Mesenchymal stem cell (in vitro differentiated cells and primary cell): ENCODE data around the gene CENPP.
"Not testable (repeated sequence)": the region's sequence is repeated elsewhere in the genome, so short reads cannot be mapped to it uniquely, and the experiment has no call there.

ENCODE experiments used
- DNase-seq: peaks from one replicate; pipeline ENCODE4 v3.0.0-alpha.2; 2013
- H2AFZ ChIP-seq: one replicate; pipeline ENCODE4 v1.6.1; 2013; ENCODE audit warnings: low read depth, mild to moderate bottlenecking, control low read depth, inconsistent platforms, low read length, moderate library complexity
- H2AK5ac ChIP-seq: 2 replicates; pipeline ENCODE4 v1.6.1; 2013; ENCODE audit warnings: low read length, moderate library complexity, mild to moderate bottlenecking, inconsistent platforms; ENCODE audit not compliant: severe bottlenecking
- H2BK120ac ChIP-seq: one replicate; pipeline ENCODE4 v1.6.1; 2013; ENCODE audit warnings: low read depth, mild to moderate bottlenecking, inconsistent platforms, low read length, moderate library complexity
- H2BK12ac ChIP-seq, 2 experiments: one replicate each; pipeline ENCODE4 v1.6.1; 2013; ENCODE audit warnings: inconsistent platforms in 2 of 2, low read length in 2 of 2, mild to moderate bottlenecking in 2 of 2, moderate library complexity in 2 of 2, control low read depth in 1 of 2
- H2BK15ac ChIP-seq: one replicate; pipeline ENCODE4 v1.6.1; 2013; ENCODE audit warnings: mild to moderate bottlenecking, low read depth, inconsistent platforms; ENCODE audit not compliant: poor library complexity, severe bottlenecking
- H2BK5ac ChIP-seq: 2 replicates; pipeline ENCODE4 v1.6.1; 2013; ENCODE audit warnings: low read depth, mild to moderate bottlenecking, low read length, control low read depth, inconsistent platforms; ENCODE audit not compliant: poor library complexity, severe bottlenecking
- H3K14ac ChIP-seq, 2 experiments: one replicate each; pipeline ENCODE4 v1.6.1; 2013; ENCODE audit warnings: inconsistent platforms in 2 of 2, low read length in 2 of 2, control low read depth in 1 of 2, mild to moderate bottlenecking in 1 of 2, moderate library complexity in 1 of 2
- H3K18ac ChIP-seq, 2 experiments: one replicate each; pipeline ENCODE4 v1.6.1; 2013; ENCODE audit warnings: inconsistent platforms in 2 of 2, low read length in 2 of 2, control low read depth in 1 of 2, low read depth in 1 of 2, mild to moderate bottlenecking in 1 of 2
- H3K23ac ChIP-seq, 2 experiments: one replicate each; pipeline ENCODE4 v1.6.1; 2013; ENCODE audit warnings: inconsistent platforms in 2 of 2, low read length in 2 of 2, mild to moderate bottlenecking in 2 of 2, moderate library complexity in 2 of 2, control low read depth in 1 of 2
- H3K27ac ChIP-seq: 2 replicates; pipeline ENCODE4 v1.5.1; 2013; ENCODE audit warnings: mild to moderate bottlenecking, moderate library complexity, low read length, control low read depth, inconsistent platforms; ENCODE audit not compliant: poor library complexity, severe bottlenecking
- H3K27me3 ChIP-seq, 2 experiments: 2 replicates each; pipeline versions ENCODE4 v1.6.1 to v1.7.0; 2013; ENCODE audit warnings: low read length in 2 of 2, mild to moderate bottlenecking in 2 of 2, moderate library complexity in 2 of 2, control low read depth in 1 of 2, inconsistent platforms in 1 of 2; ENCODE audit not compliant: control insufficient read depth in 1 of 2, insufficient read depth in 1 of 2
- H3K36me3 ChIP-seq, 2 experiments: 2 replicates each; pipeline versions ENCODE4 v1.6.1 to v1.7.0; 2013; ENCODE audit warnings: low read length in 2 of 2, control low read depth in 1 of 2, inconsistent platforms in 1 of 2, low read depth in 1 of 2, mild to moderate bottlenecking in 1 of 2; ENCODE audit not compliant: insufficient read depth in 2 of 2, control insufficient read depth in 1 of 2
- H3K4ac ChIP-seq, 2 experiments: one replicate each; pipeline ENCODE4 v1.6.1; 2013; ENCODE audit warnings: inconsistent platforms in 2 of 2, low read length in 2 of 2, mild to moderate bottlenecking in 2 of 2, moderate library complexity in 2 of 2, control low read depth in 1 of 2, low read depth in 1 of 2
- H3K4me1 ChIP-seq: 2 replicates; pipeline ENCODE4 v1.6.1; 2013; ENCODE audit warnings: low read depth, low read length, control low read depth; ENCODE audit not compliant: control insufficient read depth, insufficient read depth
- H3K4me2 ChIP-seq: 2 replicates; pipeline ENCODE4 v1.6.1; 2013; ENCODE audit warnings: low read length, mild to moderate bottlenecking, inconsistent platforms; ENCODE audit not compliant: poor library complexity, severe bottlenecking
- H3K4me3 ChIP-seq, 2 experiments: 2 replicates each; pipeline versions ENCODE4 v1.5.1 to v1.7.0; 2013; ENCODE audit warnings: low read length in 2 of 2, mild to moderate bottlenecking in 2 of 2, control low read depth in 1 of 2, low read depth in 1 of 2; ENCODE audit not compliant: insufficient read depth in 1 of 2
- H3K79me1 ChIP-seq: replicated peaks from 2 replicates; pipeline ENCODE4 v1.6.1; 2013; ENCODE audit warnings: mild to moderate bottlenecking, control low read depth, low read length, inconsistent platforms; ENCODE audit not compliant: poor library complexity, severe bottlenecking
- H3K9ac ChIP-seq: 2 replicates; pipeline ENCODE4 v1.7.0; 2013; ENCODE audit warnings: mild to moderate bottlenecking, low read length, moderate library complexity
- H3K9me3 ChIP-seq: 2 replicates; pipeline ENCODE4 v1.7.0; 2013; ENCODE audit warnings: mild to moderate bottlenecking, low read length; ENCODE audit not compliant: control insufficient read depth
- H4K8ac ChIP-seq: one replicate; pipeline ENCODE4 v1.6.1; 2013; ENCODE audit warnings: inconsistent platforms, mild to moderate bottlenecking, low read length, moderate library complexity
- H4K91ac ChIP-seq: one replicate; pipeline ENCODE4 v1.6.1; 2013; ENCODE audit warnings: mild to moderate bottlenecking, low read length, inconsistent platforms
- WGBS: methylation state at CpG from one replicate; pipeline ENCODE4 v1.1.7; 2013; ENCODE audit warnings: mixed read lengths; 5-methylcytosine and 5-hydroxymethylcytosine counted together

CENPP gene

DNA sequence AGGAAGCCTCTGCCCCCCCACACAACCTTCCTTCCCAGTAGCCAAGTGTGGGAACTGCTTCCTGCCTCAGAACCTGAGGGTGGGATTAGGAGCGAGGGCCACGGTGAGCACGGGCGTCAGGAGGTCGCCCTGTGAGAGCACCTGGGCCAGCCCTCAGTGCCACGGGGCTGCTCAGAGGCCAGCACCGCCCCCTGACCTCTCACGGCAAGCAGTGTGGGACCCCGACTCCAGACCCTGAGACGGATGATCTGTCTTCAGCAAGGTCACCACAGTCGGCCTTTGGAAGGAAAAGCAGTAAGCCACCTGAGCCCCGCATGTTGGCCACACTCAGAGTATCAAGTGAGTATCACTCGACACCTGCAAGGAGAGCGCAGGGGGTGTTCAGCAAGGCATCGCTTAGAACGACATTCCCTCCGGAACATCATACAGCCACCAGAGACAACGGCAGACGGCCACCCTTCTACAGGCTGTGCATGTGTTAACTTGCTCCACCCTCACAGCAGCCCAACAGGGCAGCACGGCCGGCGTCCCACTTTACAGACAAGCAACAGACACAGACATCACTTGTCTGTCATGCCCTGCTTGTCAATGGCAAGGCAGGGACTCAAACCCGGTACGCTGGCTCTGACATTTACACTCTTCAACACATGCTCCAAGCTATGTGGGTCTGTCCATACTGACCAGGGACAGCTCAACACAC lies 294.0 kb downstream of the CENPP start:
- 98% methylated on average over 24 of the region's 24 CpGs for WGBS
- H3K14ac ChIP-seq = no peak overlapping the region
- H3K79me1 ChIP-seq = peaks cover 19% of the 10 kb centered on the region
- H3K4me2 ChIP-seq = no peak overlapping the region
- no peak overlapping the region for H3K4me3 ChIP-seq
- H2BK5ac ChIP-seq = no peak overlapping the region
- no peak overlapping the region for H3K4ac ChIP-seq
- no peak overlapping the region for H4K8ac ChIP-seq
- H3K23ac ChIP-seq = no peak overlapping the region
- H3K4me1 ChIP-seq = no peaks in the 10 kb centered on the region
- H2AK5ac ChIP-seq = no peak overlapping the region
- H2BK15ac ChIP-seq = no peak overlapping the region
- no peak overlapping the region for H2AFZ ChIP-seq
- DNase-seq = no peak
- no peak overlapping the region for H3K18ac ChIP-seq
- H3K9ac ChIP-seq = no peak overlapping the region
- H3K9me3 ChIP-seq = no peaks in the 10 kb centered on the region
- peaks cover 51 to 62% of the 10 kb centered on the region in 2 experiments for H3K36me3 ChIP-seq
- H3K27me3 ChIP-seq = no peaks in the 10 kb centered on the region
- H2BK120ac ChIP-seq = no peak overlapping the region
- no peak overlapping the region for H4K91ac ChIP-seq
- H2BK12ac ChIP-seq = no peak overlapping the region
- no peak overlapping the region for H3K27ac ChIP-seq

- Histone ChIP-seq H2BK5ac (no peak overlapping the region), H4K8ac (no peak overlapping the region), H3K18ac (no peak overlapping the region), H3K23ac (no peak overlapping the region), H3K14ac (no peak overlapping the region), H3K4me3 (no peak overlapping the region), H3K4me1 (no peaks in the 10 kb centered on the region), H3K4ac (no peak overlapping the region), H3K27ac (no peak overlapping the region), H2AFZ (no peak overlapping the region), H3K27me3 (no peaks in the 10 kb centered on the region), H3K4me2 (no peak overlapping the region), H3K36me3 (peaks cover 45 to 61% of the 10 kb centered on the region in 2 experiments), H4K91ac (no peak overlapping the region), H2BK120ac (no peak overlapping the region), H3K9ac (no peak overlapping the region), H3K79me1 (peaks cover 19% of the 10 kb centered on the region), H2AK5ac (no peak overlapping the region), H2BK12ac (no peak overlapping the region), H3K9me3 (no peaks in the 10 kb centered on the region), H2BK15ac (no peak overlapping the region)
- no peak for DNase-seq
- 96% methylated on average over 4 of the region's 5 CpGs for WGBS
Observed at GRCh38 chr9:92620845-92621244, 295.1 kb downstream of the CENPP start.

GRCh38 chr9:92623936-92624335 lies 298.2 kb downstream of the CENPP start:
- not testable (repeated sequence) for H4K91ac ChIP-seq, H3K18ac ChIP-seq, H2BK120ac ChIP-seq, H3K4me3 ChIP-seq, H3K9ac ChIP-seq, H2AFZ ChIP-seq, H2BK5ac ChIP-seq, H3K27ac ChIP-seq, H3K4me2 ChIP-seq, H4K8ac ChIP-seq, H3K4me1 ChIP-seq, H2BK15ac ChIP-seq, DNase-seq, H3K27me3 ChIP-seq, H3K23ac ChIP-seq, H2AK5ac ChIP-seq, H3K14ac ChIP-seq, H3K9me3 ChIP-seq, H3K4ac ChIP-seq, H2BK12ac ChIP-seq
- Histone ChIP-seq H3K79me1 (peaks cover 12% of the 10 kb centered on the region), H3K36me3 (peaks cover 24 to 43% of the 10 kb centered on the region in 2 experiments)
- WGBS = 98% methylated on average over 3 of the region's 3 CpGs

DNA sequence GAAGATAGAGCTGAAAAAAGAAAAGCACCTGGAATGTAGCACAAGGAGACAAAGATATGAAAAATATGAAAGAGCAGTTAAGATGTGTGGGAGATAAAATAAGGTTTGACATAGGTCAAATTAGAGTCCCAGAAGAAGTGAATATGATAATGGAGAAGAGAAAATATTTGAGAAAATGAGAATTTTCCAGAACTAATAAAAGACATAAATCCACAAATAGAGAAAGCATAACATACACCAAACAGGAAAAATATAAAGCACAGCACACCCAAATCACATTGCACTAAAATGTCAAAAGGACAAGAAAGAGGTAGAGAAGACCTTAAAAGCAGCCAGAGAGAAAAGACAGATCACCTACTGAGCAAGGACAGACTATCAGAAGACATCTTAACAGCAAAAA lies 300.7 kb downstream of the CENPP start:
- no peak overlapping the region for H2BK5ac ChIP-seq
- no peak overlapping the region for H2BK15ac ChIP-seq
- H3K79me1 ChIP-seq = peaks cover 12% of the 10 kb centered on the region
- H2AFZ ChIP-seq = no peak overlapping the region
- H3K27ac ChIP-seq = no peak overlapping the region
- H4K91ac ChIP-seq = no peak overlapping the region
- H2BK12ac ChIP-seq = no peak overlapping the region
- no peak for DNase-seq
- no peaks in the 10 kb centered on the region for H3K4me1 ChIP-seq
- no peak overlapping the region for H3K4me2 ChIP-seq
- H3K9me3 ChIP-seq = no peaks in the 10 kb centered on the region
- no peaks in the 10 kb centered on the region for H3K27me3 ChIP-seq
- H3K4me3 ChIP-seq = no peak overlapping the region
- no peak overlapping the region for H3K18ac ChIP-seq
- H3K36me3 ChIP-seq = peaks cover 18 to 41% of the 10 kb centered on the region in 2 experiments
- no peak overlapping the region for H3K9ac ChIP-seq
- no peak overlapping the region for H2AK5ac ChIP-seq
- H3K14ac ChIP-seq = no peak overlapping the region
- no peak overlapping the region for H3K23ac ChIP-seq
- H4K8ac ChIP-seq = no peak overlapping the region
- H2BK120ac ChIP-seq = no peak overlapping the region
- H3K4ac ChIP-seq = no peak overlapping the region
